ENCODE measurements around the gene DOCK4.

Gene DOCK4

DNA sequence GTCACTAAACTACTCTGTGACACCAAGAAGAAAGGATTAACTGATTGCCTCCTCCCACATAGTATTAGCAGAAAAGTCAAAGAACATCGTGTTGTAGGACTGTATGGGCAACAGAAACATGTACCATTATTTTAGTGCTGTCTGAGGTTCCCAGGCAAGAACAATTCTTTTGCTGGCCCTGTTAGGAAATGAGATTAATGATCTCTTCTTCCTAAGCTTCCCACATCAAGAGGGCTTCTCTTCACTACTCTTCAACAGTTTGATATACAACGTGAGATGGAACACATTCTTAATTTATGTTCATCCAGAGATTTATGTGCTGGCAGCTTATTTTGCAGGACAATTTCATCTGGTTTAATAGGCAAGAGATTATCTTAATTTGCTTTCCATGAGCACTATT, 219.6 kb downstream of the DOCK4 start:
- no peaks in the 10 kb centered on the region for H3K79me2 ChIP-seq (ENCODE audit: control insufficient read depth, insufficient read depth, low read length, poor library complexity)
- no peak overlapping the region for H2AK5ac ChIP-seq (ENCODE audit: low read length)
- no peak overlapping the region for H3K14ac ChIP-seq (ENCODE audit: low read length)
- no peak overlapping the region for H4K91ac ChIP-seq (ENCODE audit: low read depth, low read length)
- H3K4me2 ChIP-seq (ENCODE audit: low read length) = no peak overlapping the region
- peaks cover 0 to 3% of the 10 kb centered on the region in 2 experiments for H3K36me3 ChIP-seq (ENCODE audit: control insufficient read depth in 1 of 2, insufficient read depth in 2 of 2, low read length in 2 of 2)
- no peak overlapping the region for H4K12ac ChIP-seq (ENCODE audit: low read depth, low read length)
- H3K79me1 ChIP-seq (ENCODE audit: low read length) = no peaks in the 10 kb centered on the region
- no peak overlapping the region for H2BK12ac ChIP-seq (ENCODE audit: low read length)
- no peaks in the 10 kb centered on the region for H3K27me3 ChIP-seq (ENCODE audit: insufficient read depth, low read length)
- no peak overlapping the region for H3K23ac ChIP-seq (ENCODE audit: low read length)
- H3K18ac ChIP-seq (ENCODE audit: low read length) = no peak overlapping the region
- no peak for DNase-seq
- no CpG with 5 or more reads among the region's 2 CpGs for WGBS (ENCODE audit: extremely low coverage, insufficient coverage, insufficient read length)
- H3K4me1 ChIP-seq (ENCODE audit: control insufficient read depth in 1 of 2, insufficient read depth in 2 of 2, low read length in 2 of 2) = peaks cover 0 to 2% of the 10 kb centered on the region in 2 experiments
- H3K4me3 ChIP-seq (ENCODE audit: low read depth, low read length) = no peak overlapping the region
- no peak overlapping the region for H3K27ac ChIP-seq (ENCODE audit: low read depth, low read length)
- H3K4ac ChIP-seq (ENCODE audit: low read depth, low read length) = no peak overlapping the region
- no peaks in the 10 kb centered on the region for H3K9me3 ChIP-seq (ENCODE audit: insufficient read depth, low read depth, low read length)
- no peak overlapping the region for H3K9ac ChIP-seq (ENCODE audit: low read length)
- no peak overlapping the region for H4K8ac ChIP-seq (ENCODE audit: low read depth, low read length)
- H2BK5ac ChIP-seq (ENCODE audit: low read depth, low read length, poor library complexity) = no peak overlapping the region
- H2BK120ac ChIP-seq (ENCODE audit: insufficient read depth, low read length, poor library complexity) = no peak overlapping the region
- H2AFZ ChIP-seq (ENCODE audit: insufficient read depth, low read length, poor library complexity) = no peak overlapping the region

DNA sequence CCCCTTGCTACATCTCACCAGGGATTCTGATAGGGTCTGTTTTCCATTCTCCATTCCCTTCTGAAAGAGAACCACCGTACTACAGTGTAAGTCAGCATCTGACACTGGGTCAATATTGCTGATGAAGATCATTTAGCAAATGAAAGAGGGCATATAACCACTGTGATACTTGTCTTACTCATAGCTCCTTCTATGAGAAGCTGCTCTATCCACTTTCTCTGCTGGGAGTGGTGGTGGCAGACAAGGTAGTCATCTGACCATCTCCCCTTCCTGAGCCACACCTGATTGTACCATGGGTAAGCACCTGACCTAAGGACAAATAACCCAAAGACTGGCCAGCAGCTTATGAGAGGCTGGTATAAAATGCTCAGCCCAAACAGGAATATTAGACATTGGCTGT, 220.4 kb downstream of the DOCK4 start:
- H3K14ac ChIP-seq (ENCODE audit: low read length) = no peak overlapping the region
- no peak for DNase-seq
- no peaks in the 10 kb centered on the region for H3K4me1 ChIP-seq (ENCODE audit: control insufficient read depth in 1 of 2, insufficient read depth in 2 of 2, low read length in 2 of 2)
- no peak overlapping the region for H2BK12ac ChIP-seq (ENCODE audit: low read length)
- no peak overlapping the region for H3K27ac ChIP-seq (ENCODE audit: low read depth, low read length)
- H2AK5ac ChIP-seq (ENCODE audit: low read length) = no peak overlapping the region
- no peak overlapping the region for H4K91ac ChIP-seq (ENCODE audit: low read depth, low read length)
- no peaks in the 10 kb centered on the region for H3K79me1 ChIP-seq (ENCODE audit: low read length)
- no peak overlapping the region for H3K4me3 ChIP-seq (ENCODE audit: low read depth, low read length)
- H2BK5ac ChIP-seq (ENCODE audit: low read depth, low read length, poor library complexity) = no peak overlapping the region
- H3K4me2 ChIP-seq (ENCODE audit: low read length) = no peak overlapping the region
- H3K18ac ChIP-seq (ENCODE audit: low read length) = no peak overlapping the region
- no peak overlapping the region for H4K8ac ChIP-seq (ENCODE audit: low read depth, low read length)
- no peaks in the 10 kb centered on the region for H3K79me2 ChIP-seq (ENCODE audit: control insufficient read depth, insufficient read depth, low read length, poor library complexity)
- H3K23ac ChIP-seq (ENCODE audit: low read length) = no peak overlapping the region
- H2BK120ac ChIP-seq (ENCODE audit: insufficient read depth, low read length, poor library complexity) = no peak overlapping the region
- H4K12ac ChIP-seq (ENCODE audit: low read depth, low read length) = no peak overlapping the region
- no CpG with 5 or more reads among the region's 1 CpG for WGBS (ENCODE audit: extremely low coverage, insufficient coverage, insufficient read length)
- H3K36me3 ChIP-seq (ENCODE audit: control insufficient read depth in 1 of 2, insufficient read depth in 2 of 2, low read length in 2 of 2) = peaks cover 0 to 3% of the 10 kb centered on the region in 2 experiments
- no peak overlapping the region for H3K4ac ChIP-seq (ENCODE audit: low read depth, low read length)
- no peak overlapping the region for H2AFZ ChIP-seq (ENCODE audit: insufficient read depth, low read length, poor library complexity)
- no peak overlapping the region for H3K9ac ChIP-seq (ENCODE audit: low read length)
- H3K9me3 ChIP-seq (ENCODE audit: insufficient read depth, low read depth, low read length) = no peaks in the 10 kb centered on the region
- H3K27me3 ChIP-seq (ENCODE audit: insufficient read depth, low read length) = no peaks in the 10 kb centered on the region

DNA sequence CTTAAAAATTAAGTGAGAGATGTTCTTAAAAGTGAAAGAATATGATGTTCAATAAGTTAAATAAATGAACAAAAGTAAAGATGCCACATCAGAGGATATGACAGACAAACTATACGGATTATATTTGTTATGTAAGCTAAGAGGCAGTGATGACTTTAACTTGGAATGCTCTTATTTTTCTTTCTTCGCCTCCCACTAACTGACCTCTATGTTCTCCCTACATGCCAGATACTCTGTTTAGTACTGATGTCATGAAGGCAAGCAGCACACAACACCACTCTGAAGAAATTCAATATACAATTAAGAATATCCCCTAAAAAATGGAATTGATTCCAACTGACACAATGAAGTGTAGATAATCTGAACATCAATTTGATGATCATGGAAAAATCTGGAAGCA, 223.4 kb downstream of the DOCK4 start:
- Histone ChIP-seq H3K79me2 (ENCODE audit: control insufficient read depth, insufficient read depth, low read length, poor library complexity) (no peaks in the 10 kb centered on the region), H3K9ac (ENCODE audit: low read length) (no peak overlapping the region), H3K36me3 (ENCODE audit: control insufficient read depth in 1 of 2, insufficient read depth in 2 of 2, low read length in 2 of 2) (peaks cover 0 to 3% of the 10 kb centered on the region in 2 experiments), H3K23ac (ENCODE audit: low read length) (no peak overlapping the region), H3K4me3 (ENCODE audit: low read depth, low read length) (no peak overlapping the region), H3K9me3 (ENCODE audit: insufficient read depth, low read depth, low read length) (no peaks in the 10 kb centered on the region), H2BK12ac (ENCODE audit: low read length) (no peak overlapping the region), H2BK5ac (ENCODE audit: low read depth, low read length, poor library complexity) (no peak overlapping the region), H4K8ac (ENCODE audit: low read depth, low read length) (no peak overlapping the region), H3K14ac (ENCODE audit: low read length) (no peak overlapping the region), H3K18ac (ENCODE audit: low read length) (no peak overlapping the region), H4K12ac (ENCODE audit: low read depth, low read length) (no peak overlapping the region), H2AK5ac (ENCODE audit: low read length) (no peak overlapping the region), H3K4me2 (ENCODE audit: low read length) (no peak overlapping the region), H3K4me1 (ENCODE audit: control insufficient read depth in 1 of 2, insufficient read depth in 2 of 2, low read length in 2 of 2) (no peaks in the 10 kb centered on the region), H4K91ac (ENCODE audit: low read depth, low read length) (no peak overlapping the region), H3K79me1 (ENCODE audit: low read length) (no peaks in the 10 kb centered on the region), H3K4ac (ENCODE audit: low read depth, low read length) (no peak overlapping the region), H2AFZ (ENCODE audit: insufficient read depth, low read length, poor library complexity) (no peak overlapping the region), H3K27me3 (ENCODE audit: insufficient read depth, low read length) (no peaks in the 10 kb centered on the region), H2BK120ac (ENCODE audit: insufficient read depth, low read length, poor library complexity) (no peak overlapping the region), H3K27ac (ENCODE audit: low read depth, low read length) (no peak overlapping the region)
- DNase-seq = no peak
- no CpG with 5 or more reads among the region's 2 CpGs for WGBS (ENCODE audit: extremely low coverage, insufficient coverage, insufficient read length)

DNA sequence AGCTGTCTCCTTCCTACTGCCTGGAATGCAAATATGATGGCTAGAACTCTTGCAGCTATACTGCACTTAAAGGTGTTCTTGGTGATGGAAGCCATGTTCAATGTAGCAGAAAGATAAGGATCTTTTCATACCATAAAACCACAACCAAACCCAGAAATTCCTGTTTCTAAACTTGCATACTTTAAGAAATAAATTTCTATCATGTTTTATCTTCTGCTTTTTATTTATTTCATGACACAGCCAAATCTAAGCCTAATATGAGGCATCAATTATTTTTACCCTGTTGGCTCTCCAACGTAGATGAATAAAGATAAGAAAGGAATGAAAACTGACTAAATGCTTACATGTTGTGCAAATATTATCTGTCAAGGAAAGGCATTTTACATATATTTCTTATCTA, 224.1 kb downstream of the DOCK4 start:
- no peak overlapping the region for H4K91ac ChIP-seq (ENCODE audit: low read depth, low read length)
- no peak overlapping the region for H3K18ac ChIP-seq (ENCODE audit: low read length)
- peaks cover 0 to 3% of the 10 kb centered on the region in 2 experiments for H3K36me3 ChIP-seq (ENCODE audit: control insufficient read depth in 1 of 2, insufficient read depth in 2 of 2, low read length in 2 of 2)
- no peak overlapping the region for H3K4me2 ChIP-seq (ENCODE audit: low read length)
- no peak overlapping the region for H2BK5ac ChIP-seq (ENCODE audit: low read depth, low read length, poor library complexity)
- no peak overlapping the region for H2BK12ac ChIP-seq (ENCODE audit: low read length)
- no CpG with 5 or more reads among the region's 1 CpG for WGBS (ENCODE audit: extremely low coverage, insufficient coverage, insufficient read length)
- no peak overlapping the region for H2AFZ ChIP-seq (ENCODE audit: insufficient read depth, low read length, poor library complexity)
- no peak overlapping the region for H3K4ac ChIP-seq (ENCODE audit: low read depth, low read length)
- H3K14ac ChIP-seq (ENCODE audit: low read length) = no peak overlapping the region
- no peaks in the 10 kb centered on the region for H3K9me3 ChIP-seq (ENCODE audit: insufficient read depth, low read depth, low read length)
- H2AK5ac ChIP-seq (ENCODE audit: low read length) = no peak overlapping the region
- no peak overlapping the region for H3K4me3 ChIP-seq (ENCODE audit: low read depth, low read length)
- no peak overlapping the region for H4K12ac ChIP-seq (ENCODE audit: low read depth, low read length)
- no peak overlapping the region for H4K8ac ChIP-seq (ENCODE audit: low read depth, low read length)
- no peak overlapping the region for H2BK120ac ChIP-seq (ENCODE audit: insufficient read depth, low read length, poor library complexity)
- H3K23ac ChIP-seq (ENCODE audit: low read length) = no peak overlapping the region
- H3K79me1 ChIP-seq (ENCODE audit: low read length) = no peaks in the 10 kb centered on the region
- no peak overlapping the region for H3K27ac ChIP-seq (ENCODE audit: low read depth, low read length)
- peak in 1 of 2 donors; percentile 46 for DNase-seq
- H3K4me1 ChIP-seq (ENCODE audit: control insufficient read depth in 1 of 2, insufficient read depth in 2 of 2, low read length in 2 of 2) = no peaks in the 10 kb centered on the region
- H3K9ac ChIP-seq (ENCODE audit: low read length) = no peak overlapping the region
- H3K27me3 ChIP-seq (ENCODE audit: insufficient read depth, low read length) = no peaks in the 10 kb centered on the region
- H3K79me2 ChIP-seq (ENCODE audit: control insufficient read depth, insufficient read depth, low read length, poor library complexity) = no peaks in the 10 kb centered on the region

Measured in trophoblast cell (in vitro differentiated cells and primary cell).